NK-92 (cell line): ENCODE data around the gene TCEANC.
"Not testable (repeated sequence)": the region's sequence is repeated elsewhere in the genome, so short reads cannot be mapped to it uniquely, and the experiment has no call there.

Experiments used
- DNase-seq: peaks from one replicate; lab custom pipeline; 2025; ENCODE audit not compliant: unreplicated experiment; lab: John Stamatoyannopoulos, UW

TCEANC gene

GRCh38 chrX:13655674-13656073, 2.7 kb downstream of the TCEANC start:
- no peak for DNase-seq

DNA sequence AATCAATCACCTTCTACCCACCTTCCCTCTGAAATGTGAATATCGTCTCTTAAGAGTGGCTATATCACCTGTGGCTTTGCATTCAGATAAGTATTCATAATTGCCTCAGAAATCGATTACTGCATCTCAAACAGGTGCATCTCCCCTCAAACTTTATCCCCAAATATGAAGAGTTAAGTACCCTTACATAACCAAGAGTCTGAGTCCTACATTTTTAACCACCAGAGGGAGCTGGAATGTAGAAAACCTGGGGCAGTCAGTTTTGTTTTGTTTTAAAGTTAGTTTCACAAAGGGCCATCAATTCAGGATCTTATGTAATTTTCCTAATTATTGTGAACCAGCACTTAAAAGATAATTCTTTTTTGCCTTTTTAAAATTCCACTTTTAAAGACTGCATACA, 5.7 kb downstream of the TCEANC start:
- no peak for DNase-seq

DNA sequence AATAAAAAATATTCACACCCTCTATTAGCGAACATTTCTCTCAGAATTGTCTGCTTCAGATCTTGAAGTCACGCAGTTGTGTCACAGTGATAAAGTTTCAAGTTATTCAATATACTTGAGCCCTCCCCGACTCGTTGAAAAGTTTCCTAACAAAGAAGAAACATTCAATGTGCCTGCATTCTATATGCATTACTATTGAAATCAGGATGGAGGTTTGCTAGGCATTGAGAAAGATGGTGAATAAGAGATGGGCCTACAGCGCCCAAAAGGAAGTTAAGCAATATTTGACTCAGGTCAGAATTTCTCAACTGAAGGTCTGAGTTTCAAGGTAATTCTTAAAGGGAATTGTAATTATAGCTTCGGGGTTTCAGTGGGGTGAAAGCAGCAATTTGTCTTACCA, 6.1 kb downstream of the TCEANC start:
- no peak for DNase-seq

GRCh38 chrX:13661735-13662288, 8.9 kb downstream of the TCEANC start:
- no peak for DNase-seq

DNA sequence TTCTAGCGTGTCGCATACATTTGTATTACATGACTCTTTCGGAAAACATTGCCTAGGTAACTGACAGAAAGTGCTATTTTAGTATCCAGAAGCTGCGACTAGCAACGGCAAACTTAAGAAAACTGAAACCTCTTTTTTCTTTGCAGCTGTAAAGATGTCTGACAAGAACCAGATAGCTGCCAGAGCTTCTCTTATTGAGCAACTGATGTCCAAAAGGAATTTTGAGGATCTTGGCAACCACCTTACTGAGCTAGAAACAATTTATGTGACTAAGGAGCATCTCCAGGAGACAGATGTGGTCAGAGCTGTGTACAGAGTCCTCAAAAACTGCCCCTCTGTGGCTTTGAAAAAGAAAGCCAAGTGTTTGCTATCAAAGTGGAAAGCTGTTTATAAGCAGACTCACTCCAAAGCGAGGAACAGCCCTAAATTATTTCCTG, 9.4 kb downstream of the TCEANC start:
- no peak for DNase-seq

- no peak for DNase-seq
Observed at GRCh38 chrX:13664020-13664419, 11.1 kb downstream of the TCEANC start.

- DNase-seq = no peak
Observed at GRCh38 chrX:13666836-13667235, 13.9 kb downstream of the TCEANC start.

GRCh38 chrX:13667919-13668318, 15.0 kb downstream of the TCEANC start:
- no peak for DNase-seq

DNA sequence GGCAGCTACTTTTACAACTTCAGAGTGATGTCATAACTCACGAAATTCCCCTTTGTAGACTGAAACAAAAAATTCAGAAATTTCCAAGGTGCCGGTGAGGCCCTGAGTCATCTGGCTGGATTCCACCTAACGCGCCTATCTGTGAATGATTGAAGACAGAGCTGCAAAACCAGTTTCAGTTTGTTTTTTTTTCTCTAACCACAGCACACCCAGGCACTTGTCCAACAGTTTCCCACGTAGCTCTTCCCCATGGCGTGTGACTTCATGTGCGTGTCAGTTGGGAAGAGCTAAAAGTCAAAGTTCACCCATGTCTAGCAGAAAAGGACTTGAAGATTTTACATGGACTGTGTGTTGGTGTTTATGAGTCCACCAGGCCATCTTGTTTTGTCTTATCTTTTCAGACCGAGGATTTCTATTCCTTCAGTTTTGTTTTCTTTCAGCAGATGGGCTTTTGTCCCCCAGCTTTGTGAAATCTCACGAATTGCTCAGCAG, 16.4 kb downstream of the TCEANC start:
- DNase-seq = no peak

DNA sequence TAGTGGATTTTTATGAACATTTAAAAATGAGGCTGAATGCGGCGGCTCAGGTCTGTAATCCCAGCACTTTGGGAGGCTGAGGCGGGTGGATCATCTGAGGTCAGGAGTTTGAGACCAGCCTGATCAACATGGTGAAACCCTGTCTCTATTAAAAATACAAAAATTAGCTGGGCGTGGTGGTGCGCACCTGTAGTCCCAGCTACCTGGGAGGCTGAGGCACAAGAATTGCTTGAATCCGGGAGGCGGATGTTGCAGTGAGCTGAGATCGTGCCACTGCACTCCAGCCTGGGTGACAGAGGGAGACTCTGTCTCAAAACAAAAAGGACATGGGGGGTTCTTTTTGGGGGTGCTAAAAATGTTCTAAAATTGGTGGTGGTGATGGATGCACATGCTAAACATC, 16.8 kb downstream of the TCEANC start:
- DNase-seq = not testable (repeated sequence)

DNA sequence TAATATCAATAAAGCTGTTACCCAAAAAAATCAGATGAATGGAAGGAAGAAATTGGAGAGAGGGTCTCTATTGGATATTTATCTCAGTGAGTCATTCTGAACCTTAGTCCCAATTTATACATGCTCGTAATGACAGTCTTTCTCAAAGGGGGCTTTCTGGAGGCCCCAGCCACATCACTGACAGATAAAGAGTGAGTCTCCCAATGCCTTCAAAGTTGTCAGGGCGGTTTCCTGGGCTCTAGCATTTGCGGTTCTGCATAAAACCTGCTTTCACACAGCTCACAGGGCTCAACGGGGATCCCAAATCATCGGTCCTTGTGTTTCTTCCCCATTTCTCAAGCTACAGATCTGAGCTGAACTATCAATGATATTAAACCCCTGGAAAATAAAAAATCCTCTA, 17.3 kb downstream of the TCEANC start:
- DNase-seq = no peak

- DNase-seq = no peak
Observed at GRCh38 chrX:13673016-13673415, 20.1 kb downstream of the TCEANC start.

GRCh38 chrX:13676885-13677284, 23.9 kb downstream of the TCEANC start:
- no peak for DNase-seq

DNA sequence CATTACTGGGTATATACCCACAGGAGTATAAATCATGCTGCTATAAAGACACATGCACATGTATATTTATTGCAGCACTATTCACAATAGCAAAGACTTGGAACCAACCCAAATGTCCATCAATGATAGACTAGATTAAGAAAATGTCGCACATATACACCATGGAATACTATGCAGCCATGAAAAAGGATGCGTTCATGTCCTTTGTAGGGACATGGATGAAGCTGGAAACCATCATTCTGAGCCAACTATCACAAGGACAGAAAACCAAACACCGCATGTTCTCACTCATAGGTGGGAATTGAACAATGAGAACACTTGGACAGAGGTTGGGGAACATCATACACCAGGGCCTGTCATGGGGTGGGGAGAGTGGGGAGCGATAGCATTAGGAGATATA, 26.8 kb downstream of the TCEANC start:
- DNase-seq = not testable (repeated sequence)

DNA sequence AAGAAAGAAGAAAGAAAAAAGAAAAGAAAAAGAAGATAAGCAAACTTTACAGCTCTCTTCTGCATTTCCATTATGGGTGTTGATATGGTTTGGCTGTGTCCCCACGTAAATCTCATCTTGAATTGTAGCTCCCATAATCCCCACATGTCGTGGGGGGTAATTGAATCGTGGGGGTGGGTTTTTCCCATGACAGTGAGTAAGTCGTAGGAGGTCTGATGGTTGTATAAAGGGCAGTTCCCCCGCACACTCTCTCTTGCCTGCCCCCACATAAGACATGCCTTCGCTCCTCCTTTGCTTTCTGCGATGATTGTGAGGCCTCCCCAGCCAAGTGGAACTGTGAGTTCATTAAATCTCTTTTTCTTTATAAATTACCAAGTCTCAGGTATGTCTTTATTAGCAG, 28.7 kb downstream of the TCEANC start:
- DNase-seq = no peak

- no peak for DNase-seq
Observed at GRCh38 chrX:13684361-13684760, 31.4 kb downstream of the TCEANC start.

- no peak for DNase-seq
Observed at GRCh38 chrX:13685126-13685763, 32.3 kb downstream of the TCEANC start.

DNA sequence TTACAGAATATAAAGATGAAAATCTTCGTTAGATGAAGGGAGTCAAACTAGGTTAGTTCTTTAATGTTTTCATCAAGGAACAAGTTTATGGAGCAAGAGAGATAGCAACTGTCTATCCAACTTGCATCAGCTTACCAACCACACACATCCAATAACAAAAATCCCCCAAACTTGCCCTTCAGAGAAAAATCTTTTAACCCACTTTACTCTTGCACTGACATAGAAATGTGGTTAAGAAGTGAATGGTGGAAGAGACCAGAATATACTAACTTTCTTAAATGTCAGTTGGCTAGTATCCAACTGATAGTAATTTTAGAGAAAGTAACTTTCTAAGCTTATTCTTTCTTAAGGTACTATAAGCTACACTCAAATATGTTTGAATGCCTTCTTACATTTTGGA, 34.3 kb downstream of the TCEANC start:
- no peak for DNase-seq

DNA sequence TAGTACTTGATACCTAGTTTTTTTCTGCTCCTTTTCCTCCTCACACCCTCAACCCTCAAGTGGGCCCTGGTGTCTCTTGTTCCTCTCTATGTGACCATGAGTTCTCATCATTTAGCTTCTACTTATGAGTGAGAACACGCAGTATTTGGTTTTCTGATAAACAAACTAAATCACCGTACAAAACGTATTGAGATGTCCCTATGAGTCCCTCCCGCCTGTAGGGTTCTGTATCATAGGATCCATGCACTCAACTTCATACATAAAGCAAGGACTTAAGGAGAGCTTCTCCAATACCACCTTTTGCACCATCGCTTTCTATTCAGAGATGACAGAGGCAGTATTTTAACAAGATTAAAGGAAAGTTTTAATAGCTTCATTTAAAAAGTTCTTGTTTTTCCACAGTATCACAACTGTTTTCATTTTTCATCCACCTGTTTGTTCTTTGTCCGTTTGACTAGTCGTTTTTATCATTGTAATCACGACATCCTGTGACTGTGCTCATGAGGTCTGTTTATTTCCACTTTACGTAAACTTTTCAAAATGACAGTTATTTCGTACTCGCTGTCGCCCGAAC, 35.5 kb downstream of the TCEANC start:
- no peak for DNase-seq

GRCh38 chrX:13688958-13689740, 36.2 kb downstream of the TCEANC start, which contains the start of gene RAB9A:
TSS of gene RAB9A (plus strand) at chrX:13689128. CDS start at chrX:13708747, 19,619 bp downstream.
- peak; percentile 2 for DNase-seq

DNA sequence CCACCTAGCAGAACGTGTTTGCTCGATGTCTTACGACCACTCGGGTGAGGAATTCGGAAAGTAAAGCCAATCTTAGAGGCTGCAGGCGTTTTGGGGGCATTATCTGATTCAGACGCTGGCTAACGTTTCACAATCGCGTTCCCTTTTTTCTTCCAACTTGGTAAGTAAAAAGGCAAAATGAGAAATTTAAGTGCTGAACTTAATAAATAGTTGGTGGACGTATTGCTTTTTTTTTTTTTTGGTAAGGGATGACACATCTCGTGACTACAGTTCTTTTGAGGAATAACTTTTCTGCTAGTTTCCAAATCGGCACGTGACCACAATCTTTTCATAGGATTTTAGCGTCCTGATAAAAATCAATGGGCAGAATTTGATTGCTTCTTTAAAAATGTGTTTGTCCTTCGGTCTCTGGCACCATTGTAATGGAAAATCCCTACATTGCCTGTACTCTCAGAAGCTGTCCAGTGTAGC, 36.8 kb downstream of the TCEANC start:
- no peak for DNase-seq

DNA sequence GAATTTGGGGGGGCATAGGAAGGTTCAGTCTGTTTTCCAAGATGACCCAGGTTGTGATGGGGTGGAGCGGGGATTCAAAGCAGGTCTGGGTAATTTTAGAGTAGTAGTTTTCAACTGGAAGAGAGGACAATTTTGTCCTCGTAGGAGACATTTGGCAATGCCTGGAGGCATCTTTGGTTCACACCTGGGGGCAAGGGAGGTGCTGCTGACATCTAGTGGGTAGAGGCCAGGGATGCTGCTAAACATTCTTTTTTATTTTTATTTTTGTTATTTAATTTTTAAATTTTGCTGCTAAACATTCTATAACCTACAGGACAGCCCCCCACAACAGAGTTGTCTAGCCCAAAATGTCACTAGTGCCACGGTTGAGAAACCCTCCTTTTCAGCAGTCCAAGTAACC, 37.9 kb downstream of the TCEANC start:
- no peak for DNase-seq
